ENCODE measurements around the gene LCN12.
A peak's percentile ranks its signal among the peaks of the same experiment; 100 is the strongest.

DNA sequence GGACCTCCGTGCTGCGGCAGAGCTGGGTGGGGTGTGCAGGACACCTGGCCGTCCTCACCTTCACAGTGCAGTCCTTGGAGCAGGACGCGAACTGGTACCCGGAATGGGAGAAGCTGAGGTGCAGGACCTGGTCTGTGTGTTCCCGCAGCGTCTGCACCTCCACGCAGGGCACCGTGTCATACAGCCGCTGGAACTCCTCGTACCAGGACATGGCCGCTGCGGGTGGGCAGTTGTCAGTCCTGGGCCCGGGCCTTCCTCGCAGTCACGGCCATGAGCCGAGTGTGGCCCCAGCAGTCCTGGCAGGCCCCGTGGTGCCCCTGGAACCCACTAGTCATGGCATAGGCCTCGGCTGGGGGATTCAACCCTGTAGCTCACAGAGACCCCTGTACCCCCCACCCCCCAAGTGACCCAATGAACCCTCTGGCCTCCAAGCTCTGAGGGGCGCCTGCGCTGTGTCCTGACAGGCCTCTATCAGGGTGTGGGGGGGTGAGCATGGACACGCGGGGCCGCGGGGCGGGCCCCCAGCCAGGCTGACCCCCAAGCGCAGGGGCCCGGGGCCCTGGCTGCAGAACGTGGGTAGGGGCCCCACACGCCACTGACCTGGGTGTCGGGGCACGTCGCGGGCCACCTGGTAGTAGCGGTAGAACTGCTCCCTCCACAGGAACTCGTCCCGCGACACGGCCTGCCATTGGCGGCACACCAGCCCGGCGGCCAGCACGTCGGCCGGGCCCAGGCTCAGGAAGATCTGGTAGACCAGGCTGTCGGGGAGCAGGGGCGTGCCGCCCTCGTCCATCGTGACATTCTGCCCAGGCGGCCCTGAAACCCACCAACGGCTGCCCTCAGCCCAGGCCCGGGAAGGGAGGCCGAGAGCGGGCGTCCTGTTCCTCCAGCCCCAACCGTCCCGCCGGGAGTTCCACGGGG lies 8.5 kb upstream of the LCN12 start:
- TF ChIP-seq, protein P1, sequence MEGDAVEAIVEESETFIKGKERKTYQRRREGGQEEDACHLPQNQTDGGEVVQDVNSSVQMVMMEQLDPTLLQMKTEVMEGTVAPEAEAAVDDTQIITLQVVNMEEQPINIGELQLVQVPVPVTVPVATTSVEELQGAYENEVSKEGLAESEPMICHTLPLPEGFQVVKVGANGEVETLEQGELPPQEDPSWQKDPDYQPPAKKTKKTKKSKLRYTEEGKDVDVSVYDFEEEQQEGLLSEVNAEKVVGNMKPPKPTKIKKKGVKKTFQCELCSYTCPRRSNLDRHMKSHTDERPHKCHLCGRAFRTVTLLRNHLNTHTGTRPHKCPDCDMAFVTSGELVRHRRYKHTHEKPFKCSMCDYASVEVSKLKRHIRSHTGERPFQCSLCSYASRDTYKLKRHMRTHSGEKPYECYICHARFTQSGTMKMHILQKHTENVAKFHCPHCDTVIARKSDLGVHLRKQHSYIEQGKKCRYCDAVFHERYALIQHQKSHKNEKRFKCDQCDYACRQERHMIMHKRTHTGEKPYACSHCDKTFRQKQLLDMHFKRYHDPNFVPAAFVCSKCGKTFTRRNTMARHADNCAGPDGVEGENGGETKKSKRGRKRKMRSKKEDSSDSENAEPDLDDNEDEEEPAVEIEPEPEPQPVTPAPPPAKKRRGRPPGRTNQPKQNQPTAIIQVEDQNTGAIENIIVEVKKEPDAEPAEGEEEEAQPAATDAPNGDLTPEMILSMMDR (IDR thresholded peaks at IDR 0.05) = peak in 1 of 6 experiments; percentile 1
- TF ChIP-seq POLR2A (IDR thresholded peaks at IDR 0.05) = no peak

All from Peyer's patch (tissue), 4 donors.